GM19035 (cell line): ENCODE measurements around the gene SORCS3.

Experiments
- ATAC-seq: cut with Tn5 transposase; IDR thresholded peaks from one replicate; pipeline ENCODE4 v1.9.1; 2021; ENCODE audit not compliant: unreplicated experiment

SORCS3 gene

GRCh38 chr10:105071980-105072379 is 430.9 kb downstream of the SORCS3 start:
- no peak for ATAC-seq

- ATAC-seq, result no peak
These were observed 432.9 kb downstream of the SORCS3 start for GRCh38 chr10:105073999-105074398.

DNA sequence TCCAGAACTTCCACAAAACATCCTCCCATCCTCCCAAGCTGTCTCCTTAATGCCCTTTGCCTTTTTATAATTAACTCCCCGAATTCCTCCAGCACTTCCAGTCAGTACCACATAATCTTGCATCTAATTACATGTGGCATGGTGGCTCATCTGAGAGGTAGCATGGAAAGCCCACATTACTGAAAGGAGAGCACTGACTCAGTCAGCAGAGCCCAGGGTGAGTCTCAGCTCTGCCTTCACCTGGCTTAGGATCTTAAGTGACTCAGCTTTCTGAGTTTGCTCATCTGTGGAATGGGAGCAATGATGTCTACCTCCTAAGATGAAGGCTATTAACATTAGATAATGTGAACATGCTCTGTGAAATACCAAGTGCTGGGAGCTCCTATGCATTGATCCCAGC is 433.9 kb downstream of the SORCS3 start:
- ATAC-seq, result no peak

- ATAC-seq, result no peak
These were observed 444.9 kb downstream of the SORCS3 start for GRCh38 chr10:105085980-105086379.

GRCh38 chr10:105094048-105094447 is 453.0 kb downstream of the SORCS3 start:
- ATAC-seq, result no peak

GRCh38 chr10:105096316-105096715 is 455.2 kb downstream of the SORCS3 start:
- ATAC-seq, result no peak

GRCh38 chr10:105102977-105103376 is 461.9 kb downstream of the SORCS3 start:
- ATAC-seq, result no peak

DNA sequence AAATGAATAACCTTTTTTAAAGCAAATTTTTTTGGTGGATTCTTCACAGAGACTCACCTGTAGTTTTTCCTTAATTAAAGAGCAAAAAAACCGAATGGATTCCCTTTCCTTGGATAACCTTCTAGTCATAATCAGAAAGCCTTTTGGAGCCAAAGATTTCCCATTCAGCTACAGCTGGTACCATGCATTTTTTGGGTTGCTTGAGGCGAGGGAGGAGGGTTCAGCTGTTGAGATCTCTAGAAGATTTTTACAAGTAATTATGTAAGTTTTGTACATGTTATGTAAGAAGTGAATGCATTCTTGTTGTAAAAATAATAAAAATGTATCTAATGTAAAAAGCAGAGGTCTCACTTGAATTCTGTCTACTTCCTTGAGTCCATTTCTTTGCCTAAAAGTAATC is 463.2 kb downstream of the SORCS3 start:
- ATAC-seq, result no peak

GRCh38 chr10:105109164-105109563 is 468.1 kb downstream of the SORCS3 start:
- no peak for ATAC-seq

DNA sequence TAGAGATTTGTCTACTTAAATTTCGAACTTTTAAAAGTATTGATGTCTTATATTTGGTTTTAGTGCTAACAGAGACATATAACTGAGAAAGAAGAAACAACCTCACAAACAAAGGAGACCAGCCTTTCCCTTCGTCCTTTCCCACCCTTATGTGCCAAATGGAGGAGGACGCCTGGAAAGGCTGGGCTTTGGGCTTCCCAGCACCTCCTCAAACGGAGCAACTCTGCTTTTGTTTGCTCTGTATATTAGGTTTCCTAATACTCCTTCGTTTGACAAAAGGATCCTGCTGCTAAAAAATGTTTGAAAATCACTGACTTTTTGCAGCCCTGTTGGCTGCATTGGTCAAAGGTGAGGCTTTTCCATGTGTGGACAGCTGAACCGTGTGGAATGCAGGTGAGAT is 471.8 kb downstream of the SORCS3 start:
- no peak for ATAC-seq

- ATAC-seq, result no peak
These were observed 472.6 kb downstream of the SORCS3 start for GRCh38 chr10:105113666-105114065.

DNA sequence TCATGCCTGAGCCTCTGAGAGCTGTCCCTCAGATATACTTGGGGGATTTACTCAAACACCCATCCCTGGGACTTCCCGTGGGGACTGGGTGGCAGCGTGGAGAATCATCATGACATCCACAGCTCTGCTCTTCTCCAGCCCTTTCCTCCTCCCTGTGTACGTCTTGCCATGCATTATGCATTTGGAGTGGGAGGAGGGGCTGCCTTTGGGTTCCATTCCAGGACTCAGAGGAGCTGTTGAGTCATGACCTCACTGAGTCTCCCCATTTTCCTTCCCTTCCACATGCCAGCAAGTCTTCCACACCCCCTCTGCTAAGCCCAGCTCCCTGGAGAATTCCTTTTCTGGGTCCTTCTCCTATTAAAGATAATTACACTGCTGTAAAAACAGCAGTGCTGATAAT is 480.7 kb downstream of the SORCS3 start:
- no peak for ATAC-seq

DNA sequence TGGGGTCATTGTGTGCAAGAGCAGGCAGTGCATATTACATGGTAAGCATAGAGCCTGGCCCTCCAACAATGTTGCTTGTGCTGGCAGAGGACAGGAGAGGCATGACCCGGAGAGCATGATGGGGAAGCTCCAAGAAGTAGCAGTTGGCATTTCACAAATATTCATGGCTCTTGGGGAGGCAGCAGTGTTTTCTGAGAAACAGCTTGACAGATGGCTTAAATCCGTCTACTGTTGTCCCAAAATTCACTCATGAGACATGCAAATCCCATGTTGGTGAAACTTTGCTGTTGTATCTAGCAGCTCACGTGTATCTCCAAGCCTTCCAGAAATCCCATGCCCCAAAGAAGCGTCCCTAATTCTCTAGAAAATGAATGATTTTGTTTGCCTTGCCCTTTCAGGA is 487.0 kb downstream of the SORCS3 start:
- ATAC-seq, result no peak

DNA sequence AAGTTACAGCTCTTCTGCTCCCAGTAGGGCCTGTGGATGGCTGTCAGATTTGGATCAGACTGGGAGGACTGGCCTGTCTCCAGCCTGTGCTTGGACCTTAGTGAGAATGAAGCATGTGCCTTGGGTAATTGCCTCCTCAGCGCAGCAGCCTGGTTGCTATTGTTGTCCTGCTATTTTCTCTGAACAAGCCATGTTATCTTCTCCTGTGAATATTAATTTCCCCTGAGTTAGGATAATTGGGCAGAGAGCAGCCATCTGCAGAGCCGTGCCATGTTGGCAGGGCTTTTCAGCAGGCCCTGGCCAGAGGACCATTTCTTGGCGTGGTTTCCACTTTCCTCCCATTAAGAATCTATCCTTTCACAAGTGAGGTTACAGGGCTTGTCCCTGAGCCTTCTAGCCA is 497.3 kb downstream of the SORCS3 start:
- no peak for ATAC-seq

DNA sequence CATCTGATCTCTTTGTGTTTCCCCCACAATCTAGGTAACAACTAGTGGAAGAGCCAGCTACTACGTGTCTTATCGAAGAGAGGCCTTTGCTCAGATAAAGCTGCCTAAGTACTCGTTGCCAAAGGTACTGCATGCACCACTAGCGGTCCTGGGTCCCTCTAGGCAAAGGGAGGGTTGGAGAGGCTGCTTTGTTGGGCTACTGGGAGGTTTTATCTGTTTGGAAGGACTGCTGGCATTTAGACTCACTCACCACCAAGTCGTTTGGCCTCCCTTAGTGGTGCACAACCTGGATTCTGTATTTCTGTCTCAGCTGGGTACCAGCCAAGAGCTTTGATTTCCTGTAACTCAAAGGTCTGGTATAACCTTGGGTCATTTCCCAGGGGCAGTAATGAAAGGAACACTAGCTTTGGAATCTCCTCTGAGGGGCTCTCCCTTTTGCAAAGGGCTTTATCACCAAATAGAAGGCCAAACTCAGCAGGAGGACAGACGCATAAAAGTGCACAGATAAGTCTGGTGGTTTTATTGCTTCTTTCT is 498.3 kb downstream of the SORCS3 start:
- ATAC-seq, result no peak

DNA sequence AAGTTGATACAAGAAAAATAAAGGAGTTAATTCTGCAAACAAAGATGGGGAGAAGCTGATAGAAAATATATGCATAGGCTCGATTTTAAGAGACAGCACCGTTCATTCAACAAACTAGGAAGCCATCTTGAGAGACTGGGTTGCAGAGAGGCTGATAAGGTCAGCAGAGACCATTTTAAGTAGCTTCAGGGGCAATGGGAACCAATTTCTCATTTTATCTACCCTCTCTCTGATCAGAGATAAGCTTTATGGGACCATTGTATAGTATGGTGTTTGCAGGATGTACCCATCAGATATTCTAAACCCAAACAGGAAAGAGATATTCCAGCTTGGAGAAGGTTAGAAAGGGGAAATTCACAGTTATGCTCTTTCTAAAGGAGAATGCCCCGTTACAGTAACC is 499.5 kb downstream of the SORCS3 start:
- no peak for ATAC-seq

GRCh38 chr10:105145711-105146110 is 504.6 kb downstream of the SORCS3 start:
- no peak for ATAC-seq

DNA sequence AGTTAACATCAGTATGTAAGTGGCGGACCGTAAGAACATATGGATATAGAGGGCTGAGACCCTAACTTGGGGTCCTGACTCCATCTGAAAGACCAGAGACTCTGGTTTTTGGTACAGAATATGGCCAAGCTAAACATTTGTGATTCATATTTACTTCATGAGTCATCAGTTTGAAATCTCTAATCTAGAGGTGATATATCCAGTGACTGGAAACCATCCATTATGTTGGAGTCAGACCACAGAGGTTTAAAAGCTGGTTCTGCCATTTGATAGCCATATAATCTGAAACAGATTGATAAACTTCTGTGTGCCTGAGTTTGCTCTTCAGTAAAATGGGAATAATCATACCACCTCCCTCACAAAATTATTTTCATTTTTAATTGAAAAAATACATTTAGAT is 505.3 kb downstream of the SORCS3 start:
- ATAC-seq, result no peak

DNA sequence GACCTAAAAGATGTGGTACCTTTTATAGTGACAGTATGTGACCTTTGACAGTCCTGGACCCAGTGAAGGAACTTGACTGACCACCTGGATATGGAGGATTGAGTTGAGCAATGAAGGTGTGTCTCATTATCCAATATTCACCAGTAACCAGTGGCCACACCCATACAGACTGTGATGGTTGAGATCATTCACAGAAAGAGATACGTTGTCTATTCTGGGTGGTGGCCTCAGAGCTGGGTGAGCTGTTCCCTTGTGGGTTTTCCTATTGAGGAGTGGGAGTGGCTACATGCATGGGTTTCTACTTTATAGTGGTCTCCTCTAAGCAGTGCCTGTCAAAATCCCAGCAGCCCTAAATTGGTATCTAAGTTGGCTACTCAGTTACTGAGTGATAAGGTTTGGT is 507.4 kb downstream of the SORCS3 start:
- ATAC-seq, result no peak

GRCh38 chr10:105148921-105149320 is 507.8 kb downstream of the SORCS3 start:
- ATAC-seq, result no peak

GRCh38 chr10:105149371-105149891 is 508.3 kb downstream of the SORCS3 start:
- ATAC-seq, result no peak

DNA sequence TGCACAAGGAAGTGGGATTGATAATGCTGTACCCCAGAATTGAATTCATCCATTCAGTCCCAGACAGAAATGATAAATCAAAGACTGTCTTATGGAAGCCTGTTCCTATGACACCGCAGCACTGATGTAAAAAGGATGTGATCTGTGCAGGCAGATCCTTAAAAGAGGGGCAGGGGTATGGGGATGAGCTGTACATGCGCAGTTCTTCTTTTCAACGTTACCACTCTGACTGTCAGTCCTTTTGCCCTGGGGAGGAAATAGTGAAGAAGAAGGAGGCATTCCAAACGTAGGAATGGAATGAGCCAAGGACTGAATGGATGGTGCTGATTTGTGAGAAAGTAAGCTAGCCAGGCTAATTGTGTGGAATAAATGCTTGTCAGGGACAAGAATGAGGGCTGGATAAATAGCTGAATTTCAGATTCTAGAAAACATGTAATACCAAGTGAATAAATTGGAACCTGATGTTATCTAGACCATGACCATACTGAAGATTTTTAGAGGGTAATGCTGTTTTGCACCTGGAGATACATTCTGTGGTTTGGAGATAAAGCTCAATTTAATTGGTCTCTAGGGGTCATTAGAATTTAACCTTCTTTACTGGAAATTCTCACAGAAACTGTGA is 509.3 kb downstream of the SORCS3 start:
- no peak for ATAC-seq

DNA sequence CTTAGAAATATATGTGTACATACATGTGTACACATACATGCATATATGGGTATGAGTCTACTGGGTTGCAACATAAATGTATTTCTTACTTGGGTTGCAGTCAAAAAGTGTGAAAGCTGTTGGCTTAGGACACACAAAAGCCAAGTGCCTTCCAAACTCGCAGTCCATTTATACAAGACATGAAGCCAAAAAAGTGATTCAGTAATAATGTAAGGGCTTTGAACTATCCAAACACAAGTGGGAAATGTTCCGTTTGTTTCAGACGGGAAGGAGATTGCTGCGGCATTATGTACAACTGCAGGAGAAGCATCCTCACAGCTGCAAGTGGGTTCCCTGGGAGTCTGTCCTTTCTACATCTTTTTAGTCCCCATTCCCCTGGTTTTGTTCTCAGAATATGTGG is 513.6 kb downstream of the SORCS3 start:
- ATAC-seq, result no peak
